Mucosa of descending colon (tissue), 3 donors: ENCODE data around the gene HEG1. TPM values are rescaled to one million over a fixed set of nuclear protein-coding genes. Genes with fewer than 3 reads are reported as not detected.

Experiments
- ATAC-seq: fragments of 200-7000 bp; cut with Tn5 transposase; one replicate; pipeline ENCODE4 v1.9.1; 2020; ENCODE audit warnings: mild to moderate bottlenecking, moderate library complexity
- DNase-seq, 3 donors: peaks; one replicate each; pipeline ENCODE4 v3.0.0-alpha.2; 2020
- H3K36me3 ChIP-seq: fragments of 200-600 bp; one replicate; pipeline ENCODE4 v1.8.0; 2021; ENCODE audit warnings: low read depth, mild to moderate bottlenecking
- H3K4me1 ChIP-seq: fragments of 200-600 bp; one replicate; pipeline ENCODE4 v1.8.0; 2021; ENCODE audit warnings: low read depth, mild to moderate bottlenecking
- H3K4me3 ChIP-seq: fragments of 200-600 bp; one replicate; pipeline ENCODE4 v1.8.0; 2021; ENCODE audit warnings: mild to moderate bottlenecking
- H3K9me3 ChIP-seq: fragments of 200-600 bp; one replicate; pipeline ENCODE4 v1.8.0; 2021; ENCODE audit warnings: mild to moderate bottlenecking
- intact Hi-C, 2 donors: fragments of 100-400 bp; cut with DNase I in 1 of 2; cut with micrococcal nuclease in 1 of 2; formaldehyde crosslinking; loops; one replicate each; pipeline versions ENCODE4 v1.11.0 to v1.11.1; 2022; cut with DNase I, micrococcal nuclease
- total RNA-seq, 3 donors: library from RNA; stranded (reverse); fragmentation: NEBNext Ultra II Directional in 2 of 3; extraction: Animal tissue kit (Norgen Biotek cat#: 25700) in 2 of 3; gene quantifications; one replicate each; pipeline versions ENCODE4 v1.2.1 to v1.2.4, GENCODE V29; 2021 to 2023
- TF ChIP-seq, protein P1 (sequence below): fragments of 200-600 bp; IDR thresholded peaks from one replicate; pipeline ENCODE4 v1.8.0; 2022; ENCODE audit warnings: antibody characterized with exemption, mild to moderate bottlenecking
- donor health status: DM: no; HTN: no; CAD: no; lungs with moderate emphysema.
- donor health status: DM: no; HTN: no; CAD: no.
- donor health status: DM: no; HTN: yes; CAD: no.

HEG1 gene
- total RNA-seq, 3 donors from 2014 or later = 7.4 to 45.3 (median 15.0) TPM

DNA sequence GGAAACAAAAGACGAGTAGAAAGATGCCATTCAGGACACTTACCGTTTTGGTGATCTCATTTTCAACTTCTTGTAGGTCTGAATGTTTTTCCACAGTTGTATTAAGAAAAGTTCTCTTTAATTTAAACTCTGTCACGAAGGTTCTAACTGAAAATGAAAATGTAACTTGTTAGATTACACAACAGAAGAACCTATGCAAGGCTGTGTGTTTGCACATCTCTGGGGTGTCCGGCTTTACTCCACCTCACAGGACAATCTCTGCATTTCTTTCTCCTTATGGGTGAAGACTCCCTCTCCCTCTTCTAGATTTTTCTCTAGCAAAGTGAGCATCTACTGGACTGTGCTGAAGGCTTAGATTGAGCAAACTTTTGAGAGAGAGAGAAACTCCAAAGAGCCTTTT, 50.6 kb downstream of the HEG1 start:
- H3K4me3 ChIP-seq = no peak overlapping the region
- DNase-seq (no peak), ATAC-seq (no peak)
- peaks cover 27% of the 10 kb centered on the region for H3K4me1 ChIP-seq
- no peaks in the 10 kb centered on the region for H3K9me3 ChIP-seq
- intact Hi-C loops = no loop called here
- H3K36me3 ChIP-seq = no peaks in the 10 kb centered on the region
- TF ChIP-seq, protein P1, sequence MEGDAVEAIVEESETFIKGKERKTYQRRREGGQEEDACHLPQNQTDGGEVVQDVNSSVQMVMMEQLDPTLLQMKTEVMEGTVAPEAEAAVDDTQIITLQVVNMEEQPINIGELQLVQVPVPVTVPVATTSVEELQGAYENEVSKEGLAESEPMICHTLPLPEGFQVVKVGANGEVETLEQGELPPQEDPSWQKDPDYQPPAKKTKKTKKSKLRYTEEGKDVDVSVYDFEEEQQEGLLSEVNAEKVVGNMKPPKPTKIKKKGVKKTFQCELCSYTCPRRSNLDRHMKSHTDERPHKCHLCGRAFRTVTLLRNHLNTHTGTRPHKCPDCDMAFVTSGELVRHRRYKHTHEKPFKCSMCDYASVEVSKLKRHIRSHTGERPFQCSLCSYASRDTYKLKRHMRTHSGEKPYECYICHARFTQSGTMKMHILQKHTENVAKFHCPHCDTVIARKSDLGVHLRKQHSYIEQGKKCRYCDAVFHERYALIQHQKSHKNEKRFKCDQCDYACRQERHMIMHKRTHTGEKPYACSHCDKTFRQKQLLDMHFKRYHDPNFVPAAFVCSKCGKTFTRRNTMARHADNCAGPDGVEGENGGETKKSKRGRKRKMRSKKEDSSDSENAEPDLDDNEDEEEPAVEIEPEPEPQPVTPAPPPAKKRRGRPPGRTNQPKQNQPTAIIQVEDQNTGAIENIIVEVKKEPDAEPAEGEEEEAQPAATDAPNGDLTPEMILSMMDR = no peak

DNA sequence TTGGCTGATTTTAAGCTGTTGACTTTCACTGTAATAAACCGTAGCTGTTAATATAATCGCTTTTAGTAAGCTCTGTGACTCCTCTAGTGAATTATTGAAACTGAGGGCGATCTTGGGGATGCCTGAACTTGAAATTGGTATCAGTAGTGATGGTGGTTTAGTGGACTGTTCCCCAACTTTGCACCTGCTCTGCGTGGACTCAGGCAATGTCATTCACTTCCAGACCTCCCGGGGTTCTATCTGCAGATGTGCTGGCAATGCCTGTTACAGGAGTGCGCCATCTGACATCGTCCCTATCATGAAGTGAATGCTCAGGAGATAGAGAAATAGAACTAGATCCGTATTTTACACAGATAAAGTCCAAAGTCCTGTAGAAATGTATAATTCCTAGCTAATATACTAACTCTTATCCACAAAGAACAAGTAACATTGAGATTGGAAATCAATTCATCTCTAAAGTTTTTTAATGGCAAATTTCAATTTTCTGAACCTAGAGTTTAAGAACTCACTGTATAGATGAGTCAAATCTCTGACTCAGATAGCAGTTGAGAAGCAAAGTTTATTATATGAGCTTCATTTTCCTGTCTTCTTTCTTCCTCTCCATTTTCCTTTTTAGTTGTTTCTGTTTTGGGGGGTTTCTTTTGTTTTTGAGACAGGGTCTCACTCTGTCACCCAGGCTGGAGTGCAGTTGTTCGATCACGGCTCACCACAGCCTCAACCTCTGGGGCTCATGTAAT, 51.8 kb downstream of the HEG1 start:
- Histone ChIP-seq H3K4me3 (no peak overlapping the region), H3K36me3 (no peaks in the 10 kb centered on the region), H3K4me1 (peaks cover 26% of the 10 kb centered on the region), H3K9me3 (no peaks in the 10 kb centered on the region)
- intact Hi-C loops = no loop called here
- ATAC-seq (no peak), DNase-seq (no peak)
- TF ChIP-seq, protein P1 = no peak

DNA sequence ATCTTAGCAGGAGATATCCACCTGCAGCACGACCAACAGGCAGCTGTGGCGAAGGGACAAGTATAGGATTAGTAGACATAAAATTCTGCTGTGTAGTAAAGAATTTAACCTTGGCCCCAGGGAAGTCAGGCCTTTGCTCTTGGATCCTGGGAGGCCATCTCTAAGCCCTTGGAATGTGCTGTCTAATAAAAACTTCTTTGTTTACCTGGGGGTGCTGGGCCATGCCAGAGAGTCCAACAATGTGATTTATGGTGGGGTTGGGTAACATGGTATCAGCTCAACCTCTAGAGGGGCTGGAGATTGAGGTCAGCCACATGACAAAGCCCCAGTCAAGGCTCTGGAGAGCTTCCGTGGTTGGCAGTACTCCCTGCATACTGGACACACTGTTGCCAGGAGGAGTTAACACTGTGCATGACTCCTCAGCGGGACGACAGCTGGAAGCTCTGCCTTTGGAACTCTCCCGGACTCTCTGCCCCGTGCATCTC, 52.4 kb downstream of the HEG1 start:
- TF ChIP-seq, protein P1 = no peak
- H3K4me3 ChIP-seq = no peak overlapping the region
- H3K36me3 ChIP-seq = no peaks in the 10 kb centered on the region
- peak; percentile 63 for ATAC-seq
- H3K9me3 ChIP-seq = no peaks in the 10 kb centered on the region
- intact Hi-C loops = no loop called here
- peaks cover 26% of the 10 kb centered on the region for H3K4me1 ChIP-seq
- DNase-seq = peak in 1 of 3 donors; percentile 40

DNA sequence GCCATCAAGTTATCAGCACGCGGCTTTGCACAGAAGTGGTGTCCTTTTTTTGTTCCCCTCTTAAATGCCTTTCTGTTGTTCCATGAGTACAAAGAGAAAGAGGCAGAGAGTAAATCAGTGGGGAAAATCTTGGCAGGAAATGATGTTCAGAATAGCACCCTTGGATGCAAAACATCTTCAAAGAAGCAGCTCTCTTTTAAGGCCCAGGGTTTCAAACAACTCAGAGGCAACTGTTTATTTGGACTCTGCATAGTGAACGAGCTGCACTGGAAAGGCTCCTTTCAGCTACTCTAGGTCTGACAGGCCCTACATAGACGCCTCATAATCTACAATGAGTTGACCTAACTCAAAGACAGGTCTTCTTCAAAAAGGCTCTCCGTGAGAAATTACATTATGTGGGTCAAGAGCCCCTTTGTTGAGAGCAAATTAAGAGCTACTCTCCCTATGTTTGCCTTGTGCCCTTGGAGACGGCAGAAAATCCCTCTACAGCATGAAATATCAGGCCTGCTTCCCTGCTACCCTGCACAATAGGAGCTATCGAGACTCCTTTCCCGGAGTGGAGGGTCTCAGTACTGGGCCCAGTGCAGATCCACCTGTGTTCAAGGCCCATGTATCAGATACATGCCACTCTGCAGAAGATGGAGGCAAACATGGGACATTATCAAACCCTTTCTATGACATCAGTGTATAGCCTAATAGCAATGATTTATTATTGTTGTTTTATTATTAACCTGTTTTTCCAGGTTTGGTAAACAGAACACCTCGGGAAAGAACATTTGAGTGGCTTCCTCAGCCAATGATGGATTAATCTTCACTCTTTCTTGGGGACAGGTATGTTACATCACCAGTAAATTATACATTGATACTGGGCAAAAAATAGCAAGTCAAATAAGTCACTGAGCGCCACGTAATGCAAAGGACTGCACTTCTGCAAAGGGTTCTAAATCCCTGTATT, 53.1 kb downstream of the HEG1 start:
- peaks cover 26% of the 10 kb centered on the region for H3K4me1 ChIP-seq
- H3K9me3 ChIP-seq = no peaks in the 10 kb centered on the region
- ATAC-seq (peak; percentile 2), DNase-seq (no peak)
- no peak overlapping the region for H3K4me3 ChIP-seq
- no peaks in the 10 kb centered on the region for H3K36me3 ChIP-seq
- TF ChIP-seq, protein P1 = no peak
- intact Hi-C loops = no loop called here

DNA sequence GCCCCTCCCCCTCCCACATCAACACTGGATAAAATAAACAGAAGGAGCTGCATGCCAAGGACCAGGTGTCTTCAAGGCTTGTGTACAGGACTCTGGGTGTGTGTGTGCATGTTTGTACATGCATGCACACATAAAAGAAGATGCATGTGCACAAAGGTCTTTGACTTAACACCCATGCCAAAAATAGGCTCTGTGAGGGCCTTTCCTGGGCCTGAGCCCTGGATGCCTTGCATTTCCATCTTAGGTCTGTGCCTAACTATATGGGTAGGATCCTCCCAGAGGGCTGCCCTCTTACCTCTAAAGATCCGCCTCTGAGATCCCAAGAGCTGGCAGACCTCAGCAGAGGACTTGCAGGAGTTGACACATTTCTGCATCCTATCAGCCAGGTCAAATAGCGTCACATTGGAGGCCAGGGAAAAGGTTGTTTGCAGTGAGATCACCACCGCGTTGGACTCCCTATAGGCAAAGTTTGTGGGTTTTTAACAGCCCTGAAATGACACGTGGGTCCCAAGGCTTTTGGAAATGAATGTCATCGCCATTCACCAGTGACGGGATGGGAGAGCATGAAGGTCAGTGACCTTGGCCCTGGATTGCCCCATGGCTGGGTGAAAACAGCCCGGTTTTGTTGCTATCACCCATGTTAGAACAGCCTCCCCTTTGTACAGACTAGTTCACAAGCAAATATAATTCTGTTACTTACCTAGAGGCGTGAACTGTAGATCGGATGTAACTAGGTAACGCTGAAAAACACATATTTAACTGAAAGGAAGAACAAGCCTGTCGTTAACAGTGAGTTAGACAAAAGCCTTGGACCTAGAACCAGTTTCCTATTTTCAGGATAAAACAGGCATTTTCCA, 54.0 kb downstream of the HEG1 start:
- Histone ChIP-seq H3K36me3 (no peaks in the 10 kb centered on the region), H3K9me3 (no peaks in the 10 kb centered on the region), H3K4me1 (peaks cover 26% of the 10 kb centered on the region), H3K4me3 (no peak overlapping the region)
- intact Hi-C loops = no loop called here
- DNase-seq (no peak), ATAC-seq (peak; percentile 86)
- TF ChIP-seq, protein P1 = no peak
